Lower leg skin (tissue), 4 donors: ENCODE results near the gene RAD51B. TPM values are rescaled to one million over a fixed set of nuclear protein-coding genes. Genes with fewer than 3 reads are reported as not detected.
"Not testable (repeated sequence)": the region's sequence is repeated elsewhere in the genome, so short reads cannot be mapped to it uniquely, and the experiment has no call there.

Experiments
- DNase-seq, 2 donors: peaks; one replicate each; pipeline ENCODE4 v3.0.0-alpha.2; 2019; ENCODE audit warnings: low spot score in 2 of 2
- H3K4me3 ChIP-seq: fragments of 200-600 bp; sonication (generic); 2 replicates; pipeline ENCODE4 v1.5.1; 2017; ENCODE audit warnings: mild to moderate bottlenecking, low read depth; ENCODE audit not compliant: poor library complexity, severe bottlenecking
- POLR2A ChIP-seq, 2 donors: fragments of 450-650 bp; IDR thresholded peaks; one replicate each; pipeline ENCODE4 v1.6.1; 2016 to 2017; ENCODE audit warnings: antibody characterized with exemption in 2 of 2, mild to moderate bottlenecking in 1 of 2, moderate library complexity in 1 of 2
- WGBS, 2 donors: methylation state at CpG; one replicate each; pipeline ENCODE4 v1.1.5; 2018; 5-methylcytosine and 5-hydroxymethylcytosine counted together
- intact Hi-C: fragments of 100-400 bp; cut with DNase I; formaldehyde crosslinking; loops from one replicate; pipeline ENCODE4 v1.15.0; 2023; ENCODE audit warnings: low total_unique reads
- total RNA-seq, 4 donors: library from RNA; depleted of rRNA; stranded (reverse); fragments of >200 nt; gene quantifications; one replicate each; pipeline ENCODE4 v1.1.0, GENCODE V29; 2016
- TF ChIP-seq, protein P1 (sequence below), 3 donors: fragments of 450-650 bp; IDR thresholded peaks; one replicate each; pipeline ENCODE4 v1.5.1; 2016; ENCODE audit warnings: antibody characterized with exemption in 3 of 3, mild to moderate bottlenecking in 3 of 3, moderate library complexity in 2 of 3

RAD51B gene
- total RNA-seq, 4 donors from 2014 or later = 6.1 to 27.2 (median 13.6) TPM

GRCh38 chr14:68286667-68287066 is 467.1 kb downstream of the RAD51B start:
- intact Hi-C loops = no loop called here

GRCh38 chr14:68289452-68289851 is 469.9 kb downstream of the RAD51B start:
- 92 to 98% methylated on average over 3 of the region's 3 CpGs for WGBS, 2 donors
- DNase-seq, intact Hi-C loops, H3K4me3 ChIP-seq: not testable (repeated sequence)

More at GRCh38 chr14:68286667-68287066, 467.1 kb downstream of the RAD51B start:
- TF ChIP-seq, protein P1, sequence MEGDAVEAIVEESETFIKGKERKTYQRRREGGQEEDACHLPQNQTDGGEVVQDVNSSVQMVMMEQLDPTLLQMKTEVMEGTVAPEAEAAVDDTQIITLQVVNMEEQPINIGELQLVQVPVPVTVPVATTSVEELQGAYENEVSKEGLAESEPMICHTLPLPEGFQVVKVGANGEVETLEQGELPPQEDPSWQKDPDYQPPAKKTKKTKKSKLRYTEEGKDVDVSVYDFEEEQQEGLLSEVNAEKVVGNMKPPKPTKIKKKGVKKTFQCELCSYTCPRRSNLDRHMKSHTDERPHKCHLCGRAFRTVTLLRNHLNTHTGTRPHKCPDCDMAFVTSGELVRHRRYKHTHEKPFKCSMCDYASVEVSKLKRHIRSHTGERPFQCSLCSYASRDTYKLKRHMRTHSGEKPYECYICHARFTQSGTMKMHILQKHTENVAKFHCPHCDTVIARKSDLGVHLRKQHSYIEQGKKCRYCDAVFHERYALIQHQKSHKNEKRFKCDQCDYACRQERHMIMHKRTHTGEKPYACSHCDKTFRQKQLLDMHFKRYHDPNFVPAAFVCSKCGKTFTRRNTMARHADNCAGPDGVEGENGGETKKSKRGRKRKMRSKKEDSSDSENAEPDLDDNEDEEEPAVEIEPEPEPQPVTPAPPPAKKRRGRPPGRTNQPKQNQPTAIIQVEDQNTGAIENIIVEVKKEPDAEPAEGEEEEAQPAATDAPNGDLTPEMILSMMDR (IDR thresholded peaks at IDR 0.05) = no peak
- no peak overlapping the region for H3K4me3 ChIP-seq
- DNase-seq = no peak

DNA sequence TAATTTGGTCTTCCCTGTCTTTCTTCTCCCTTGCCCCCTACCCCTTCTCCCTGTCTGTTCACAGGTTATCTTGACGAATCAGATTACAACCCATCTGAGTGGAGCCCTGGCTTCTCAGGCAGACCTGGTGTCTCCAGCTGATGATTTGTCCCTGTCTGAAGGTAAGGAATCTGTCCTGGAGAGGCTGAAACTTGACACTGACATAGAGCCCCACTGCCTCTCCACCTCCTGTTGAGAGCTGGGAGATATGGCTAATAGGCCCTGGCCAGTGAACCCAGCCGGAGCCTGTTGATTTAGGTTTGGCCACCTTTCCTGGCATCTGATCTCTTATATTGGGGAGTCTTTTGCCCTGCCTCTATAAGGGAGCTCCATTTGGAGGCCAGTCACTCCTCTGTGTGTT is 472.2 kb downstream of the RAD51B start:
- DNase-seq = no peak
- TF ChIP-seq, protein P1 (IDR thresholded peaks at IDR 0.05) = no peak
- no peak for TF ChIP-seq POLR2A (IDR thresholded peaks at IDR 0.05)
- WGBS, 2 donors = 91 to 97% methylated on average over 2 of the region's 2 CpGs
- intact Hi-C loops = no loop called here
- H3K4me3 ChIP-seq = no peak overlapping the region

DNA sequence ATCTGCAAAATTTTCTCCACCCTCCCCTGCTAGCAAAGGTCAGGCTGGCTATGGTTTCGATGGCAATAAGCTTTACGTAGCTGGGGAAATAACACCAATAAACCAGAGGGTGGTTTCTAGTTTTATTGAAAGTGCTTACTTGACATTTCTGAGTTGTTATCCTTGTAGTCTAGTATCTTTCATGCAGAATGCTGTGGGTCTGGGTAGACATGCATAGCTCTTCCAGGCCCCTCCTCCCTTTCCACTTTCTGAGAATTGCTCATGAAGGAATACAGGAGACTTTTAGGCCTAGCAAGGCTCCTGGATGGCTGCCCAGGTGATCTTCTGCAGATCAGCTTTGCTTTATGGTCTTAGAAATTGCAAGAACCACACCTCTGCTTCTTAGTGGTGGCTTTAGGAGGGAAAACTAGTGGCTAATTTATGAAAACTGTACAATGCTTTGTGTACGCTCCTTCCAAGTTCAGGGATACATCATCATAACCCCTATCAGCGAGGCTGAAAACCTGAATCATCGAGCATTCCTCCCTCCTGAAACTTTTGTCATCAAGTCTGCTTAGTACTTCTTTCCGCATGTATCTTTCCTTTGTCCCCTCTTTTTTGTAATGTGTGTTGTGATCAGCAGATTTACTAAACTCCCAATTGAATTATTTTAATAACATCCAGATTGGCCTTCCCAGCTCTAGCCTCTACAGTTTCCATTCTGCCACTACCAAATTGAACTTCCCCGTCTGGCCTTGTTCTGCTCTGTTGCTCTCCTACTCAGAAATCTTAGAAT is 473.0 kb downstream of the RAD51B start:
- intact Hi-C loops = no loop called here
- DNase-seq = no peak
- TF ChIP-seq POLR2A (IDR thresholded peaks at IDR 0.05) = no peak
- TF ChIP-seq, protein P1 (IDR thresholded peaks at IDR 0.05) = no peak
- WGBS, 2 donors = 70 to 73% methylated on average over 7 of the region's 7 CpGs
- H3K4me3 ChIP-seq = no peak overlapping the region

GRCh38 chr14:68293404-68293803 is 473.8 kb downstream of the RAD51B start:
- intact Hi-C loops = no loop called here

GRCh38 chr14:68295316-68295816 is 475.8 kb downstream of the RAD51B start:
- TF ChIP-seq POLR2A (IDR thresholded peaks at IDR 0.05) = no peak
- TF ChIP-seq, protein P1 (IDR thresholded peaks at IDR 0.05) = no peak
- no peak overlapping the region for H3K4me3 ChIP-seq
- no peak for DNase-seq
- intact Hi-C loops = no loop called here
- WGBS, 2 donors = 87 to 89% methylated on average over 6 to 8 of the region's 8 CpGs

More at GRCh38 chr14:68293404-68293803, 473.8 kb downstream of the RAD51B start:
- DNase-seq = no peak
- 56 to 64% methylated on average over 5 of the region's 5 CpGs for WGBS, 2 donors
- TF ChIP-seq, protein P1 (IDR thresholded peaks at IDR 0.05) = no peak
- TF ChIP-seq POLR2A (IDR thresholded peaks at IDR 0.05) = no peak
- H3K4me3 ChIP-seq = no peak overlapping the region
